Transverse colon (tissue), 4 donors: ENCODE results near the gene ALDH3A1.

Source experiments
- POLR2A ChIP-seq: fragments of 450-650 bp; IDR thresholded peaks from one replicate; pipeline ENCODE4 v1.6.1; 2016; ENCODE audit warnings: antibody characterized with exemption, mild to moderate bottlenecking, moderate library complexity
- POLR2AphosphoS5 ChIP-seq, 3 donors: sonication (generic); formaldehyde crosslinking; IDR thresholded peaks; one replicate each; pipeline ENCODE4 v1.6.1; 2016; ENCODE audit warnings: antibody characterized with exemption in 3 of 3
- TF ChIP-seq, protein P1 (sequence below), 5 experiments: fragments of 200-600 bp in 3 of 5; fragments of 450-650 bp in 2 of 5; sonication (generic) in 3 of 5; IDR thresholded peaks; 1 replicate in 2 of 5; 2 replicates in 3 of 5; pipeline ENCODE4 v1.5.1; 2016 to 2017; ENCODE audit warnings: antibody characterized with exemption in 5 of 5, inconsistent platforms in 3 of 5, mild to moderate bottlenecking in 2 of 5, moderate library complexity in 1 of 5

DNA sequence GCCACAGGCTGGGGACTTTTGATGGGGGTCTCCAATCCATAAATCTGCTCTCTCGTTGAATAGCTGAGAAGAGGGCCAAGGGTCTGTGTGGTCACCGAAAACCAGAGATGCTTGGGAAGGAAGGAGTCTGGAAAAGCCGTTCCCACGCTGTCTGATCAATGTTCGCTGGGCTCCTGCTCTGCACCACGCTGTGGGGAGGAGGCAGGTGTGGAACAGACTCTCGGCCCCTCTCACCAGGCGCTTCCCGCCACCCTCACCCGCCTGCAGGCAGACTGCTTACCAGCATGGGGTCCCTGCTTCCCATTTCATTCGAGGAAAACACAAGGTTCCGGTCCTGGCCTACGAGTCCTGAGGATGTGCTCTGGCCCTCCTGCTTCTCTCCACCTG lies 702 bp upstream of the ALDH3A1 start:
- TF ChIP-seq, protein P1, sequence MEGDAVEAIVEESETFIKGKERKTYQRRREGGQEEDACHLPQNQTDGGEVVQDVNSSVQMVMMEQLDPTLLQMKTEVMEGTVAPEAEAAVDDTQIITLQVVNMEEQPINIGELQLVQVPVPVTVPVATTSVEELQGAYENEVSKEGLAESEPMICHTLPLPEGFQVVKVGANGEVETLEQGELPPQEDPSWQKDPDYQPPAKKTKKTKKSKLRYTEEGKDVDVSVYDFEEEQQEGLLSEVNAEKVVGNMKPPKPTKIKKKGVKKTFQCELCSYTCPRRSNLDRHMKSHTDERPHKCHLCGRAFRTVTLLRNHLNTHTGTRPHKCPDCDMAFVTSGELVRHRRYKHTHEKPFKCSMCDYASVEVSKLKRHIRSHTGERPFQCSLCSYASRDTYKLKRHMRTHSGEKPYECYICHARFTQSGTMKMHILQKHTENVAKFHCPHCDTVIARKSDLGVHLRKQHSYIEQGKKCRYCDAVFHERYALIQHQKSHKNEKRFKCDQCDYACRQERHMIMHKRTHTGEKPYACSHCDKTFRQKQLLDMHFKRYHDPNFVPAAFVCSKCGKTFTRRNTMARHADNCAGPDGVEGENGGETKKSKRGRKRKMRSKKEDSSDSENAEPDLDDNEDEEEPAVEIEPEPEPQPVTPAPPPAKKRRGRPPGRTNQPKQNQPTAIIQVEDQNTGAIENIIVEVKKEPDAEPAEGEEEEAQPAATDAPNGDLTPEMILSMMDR (IDR thresholded peaks at IDR 0.05) = no peak
- TF ChIP-seq POLR2A = no peak
- no peak for TF ChIP-seq POLR2AphosphoS5 (IDR thresholded peaks at IDR 0.05)
